ENCODE results near the gene LBHD2.

LBHD2 gene

GRCh38 chr14:103133210-103134140 lies 49.5 kb downstream of the LBHD2 start:
- DNase-seq = no peak

DNA sequence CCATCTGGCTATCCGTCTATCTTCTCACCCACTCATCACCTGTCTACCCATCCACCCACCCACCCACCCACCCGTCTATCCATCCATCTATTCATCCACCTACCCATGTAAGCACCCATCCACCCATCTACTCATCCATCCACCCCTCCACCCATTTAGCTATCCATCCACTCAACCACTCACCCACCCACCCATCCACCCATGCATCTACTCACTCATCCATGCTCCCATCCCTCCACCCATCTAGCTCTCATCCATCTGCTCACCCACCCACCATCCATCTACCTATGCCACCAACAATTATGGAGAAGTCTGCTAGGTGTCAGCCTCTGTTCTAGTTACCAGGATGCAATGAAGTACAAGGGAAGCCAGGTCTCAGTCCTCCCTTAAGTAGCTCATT lies 50.4 kb downstream of the LBHD2 start:
- DNase-seq = no peak

- DNase-seq = no peak
These were observed 50.9 kb downstream of the LBHD2 start for GRCh38 chr14:103134919-103135318.

DNA sequence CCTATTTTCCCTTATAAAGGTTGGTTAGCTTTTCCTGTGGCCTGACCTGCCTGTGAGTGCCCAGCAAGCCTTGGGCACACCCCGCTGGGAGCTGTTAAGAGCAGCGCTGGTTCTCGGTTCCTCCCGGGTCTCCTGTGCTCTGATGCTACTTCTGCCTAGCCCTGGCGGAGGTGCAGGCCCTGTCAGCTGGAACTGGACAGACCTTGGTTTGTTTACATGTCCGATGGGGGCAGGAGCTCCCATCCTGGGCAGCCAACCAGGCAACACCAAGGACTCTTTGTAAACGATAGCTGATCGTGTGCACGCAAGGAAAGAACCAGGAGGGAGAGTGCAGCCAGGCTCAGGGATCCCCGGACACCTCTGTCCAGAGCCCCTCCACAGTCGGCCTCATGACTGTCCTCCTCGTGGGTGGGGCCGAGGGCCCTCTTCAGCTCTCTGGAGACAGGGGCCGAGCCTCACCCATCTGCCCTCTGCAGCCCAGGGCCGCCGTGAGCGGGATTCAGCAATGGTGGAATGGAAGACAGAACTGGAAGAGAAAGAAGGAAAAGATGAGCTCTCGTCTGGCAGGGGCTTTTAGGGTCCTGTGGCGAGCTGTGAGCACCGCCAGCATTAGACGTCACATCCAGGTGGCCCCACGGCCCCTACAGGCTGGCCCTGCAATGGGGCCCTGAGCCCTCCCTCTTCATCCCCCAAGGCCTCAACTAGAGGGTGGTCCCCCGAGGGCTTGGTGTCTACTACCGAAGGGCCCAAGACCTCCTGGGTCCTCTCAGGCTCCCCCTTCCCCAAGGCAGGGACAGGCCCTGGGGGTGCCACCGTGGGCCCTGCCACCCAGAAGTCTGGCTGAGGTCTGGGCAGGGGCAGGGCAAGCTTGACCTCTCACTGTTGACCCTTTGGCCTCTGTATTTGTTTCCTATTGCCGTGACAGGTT lies 51.6 kb downstream of the LBHD2 start:
- no peak for DNase-seq

GRCh38 chr14:103136388-103137271 lies 52.6 kb downstream of the LBHD2 start:
- DNase-seq = no peak

- no peak for DNase-seq
These were observed 53.8 kb downstream of the LBHD2 start for GRCh38 chr14:103137689-103138300.

- no peak for DNase-seq
These were observed 54.5 kb downstream of the LBHD2 start for GRCh38 chr14:103138301-103139131.

DNA sequence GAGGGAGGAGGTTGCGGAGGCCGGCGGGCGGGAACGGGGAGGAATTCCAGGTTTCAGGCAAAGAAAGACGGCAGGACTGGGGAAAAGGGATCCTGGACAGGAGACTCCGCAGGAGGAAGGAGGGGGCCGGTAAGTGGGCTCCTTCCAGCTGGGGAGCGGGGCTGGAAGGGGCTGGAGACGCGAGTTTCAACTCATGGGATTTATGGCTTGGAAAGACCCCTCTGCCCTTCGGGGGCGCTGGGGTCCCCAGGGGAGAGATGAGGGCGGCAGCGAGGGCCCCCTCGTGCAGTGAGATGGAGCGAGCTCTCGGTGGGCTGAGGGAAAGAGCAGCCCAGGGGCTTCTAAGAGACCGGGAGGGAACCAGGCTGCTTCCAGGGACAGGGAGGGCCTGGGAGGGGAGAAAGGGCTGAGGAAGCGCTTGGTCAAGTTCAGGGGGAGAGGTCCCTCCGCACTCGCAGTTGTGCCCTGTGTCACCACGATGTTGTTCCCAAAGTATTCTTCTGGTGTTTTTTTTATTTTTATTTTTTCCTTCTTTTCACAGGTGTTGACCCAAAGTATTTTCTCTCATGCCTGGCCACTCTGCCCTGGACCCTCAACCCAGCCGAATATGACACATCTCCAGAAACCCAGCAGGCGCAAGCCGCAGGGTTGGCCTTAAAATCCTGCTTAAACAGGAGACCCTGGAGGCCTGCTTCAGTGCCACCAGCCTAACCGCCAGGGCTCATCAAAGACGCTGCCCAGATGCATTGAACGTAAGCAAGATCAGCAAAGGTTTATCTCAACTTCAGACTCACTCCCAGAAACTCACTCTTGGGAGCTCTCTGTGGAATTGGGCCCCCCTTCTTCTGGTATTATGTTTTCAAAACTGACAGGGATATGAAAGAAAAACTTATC lies 55.4 kb downstream of the LBHD2 start:
- no peak for DNase-seq

Data from central memory CD4-positive, alpha-beta T cell (primary cell).